ENCODE results near the gene IMP3. TPM values are rescaled to one million over a fixed set of nuclear protein-coding genes. Genes with fewer than 3 reads are reported as not detected.
A peak's percentile ranks its signal among the peaks of the same experiment; 100 is the strongest.

IMP3 gene
- total RNA-seq, 2 donors from 2014 or later: 52.2 to 58.2 TPM

GRCh38 chr15:75594276-75594675 lies 45.7 kb downstream of the IMP3 start:
- Mint-ChIP-seq H3K4me3 (no peak overlapping the region), H3K4me1 (peaks cover 16% of the 10 kb centered on the region), H3K27me3 (ENCODE audit: insufficient read depth) (no peaks in the 10 kb centered on the region), H3K27ac (no peak overlapping the region), H3K36me3 (ENCODE audit: low read depth) (peaks cover 34% of the 10 kb centered on the region), H3K9me3 (no peaks in the 10 kb centered on the region)
- TF ChIP-seq, protein P1, sequence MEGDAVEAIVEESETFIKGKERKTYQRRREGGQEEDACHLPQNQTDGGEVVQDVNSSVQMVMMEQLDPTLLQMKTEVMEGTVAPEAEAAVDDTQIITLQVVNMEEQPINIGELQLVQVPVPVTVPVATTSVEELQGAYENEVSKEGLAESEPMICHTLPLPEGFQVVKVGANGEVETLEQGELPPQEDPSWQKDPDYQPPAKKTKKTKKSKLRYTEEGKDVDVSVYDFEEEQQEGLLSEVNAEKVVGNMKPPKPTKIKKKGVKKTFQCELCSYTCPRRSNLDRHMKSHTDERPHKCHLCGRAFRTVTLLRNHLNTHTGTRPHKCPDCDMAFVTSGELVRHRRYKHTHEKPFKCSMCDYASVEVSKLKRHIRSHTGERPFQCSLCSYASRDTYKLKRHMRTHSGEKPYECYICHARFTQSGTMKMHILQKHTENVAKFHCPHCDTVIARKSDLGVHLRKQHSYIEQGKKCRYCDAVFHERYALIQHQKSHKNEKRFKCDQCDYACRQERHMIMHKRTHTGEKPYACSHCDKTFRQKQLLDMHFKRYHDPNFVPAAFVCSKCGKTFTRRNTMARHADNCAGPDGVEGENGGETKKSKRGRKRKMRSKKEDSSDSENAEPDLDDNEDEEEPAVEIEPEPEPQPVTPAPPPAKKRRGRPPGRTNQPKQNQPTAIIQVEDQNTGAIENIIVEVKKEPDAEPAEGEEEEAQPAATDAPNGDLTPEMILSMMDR (conservative IDR thresholded peaks at IDR 0.05): no peak
- WGBS, 2 experiments (ENCODE audit: insufficient coverage in 1 of 2, insufficient read length in 1 of 2): 92% methylated on average over 7 to 9 of the region's 9 CpGs
- Histone ChIP-seq H3K27ac (ENCODE audit: low read depth, low read length) (no peak overlapping the region), H3K4me3 (ENCODE audit: low read length) (no peak overlapping the region), H3K27me3 (ENCODE audit: control insufficient read depth, insufficient read depth, low read length, poor library complexity, severe bottlenecking) (no peaks in the 10 kb centered on the region), H3K4me1 (ENCODE audit: control insufficient read depth, insufficient read depth, low read length) (peaks cover 12% of the 10 kb centered on the region), H3K9me3 (ENCODE audit: control insufficient read depth, low read length) (no peaks in the 10 kb centered on the region), H3K9ac (ENCODE audit: extremely low read depth, low read length, poor library complexity, severe bottlenecking) (no peak overlapping the region), H3K36me3 (ENCODE audit: control insufficient read depth, insufficient read depth, low read length) (peaks cover 44% of the 10 kb centered on the region)
- no peak for DNase-seq

GRCh38 chr15:75591655-75592364 lies 48.2 kb downstream of the IMP3 start:
- WGBS, 2 experiments (ENCODE audit: insufficient coverage in 1 of 2, insufficient read length in 1 of 2): 84 to 85% methylated on average over 4 of the region's 4 CpGs
- H3K27ac ChIP-seq (ENCODE audit: low read depth, low read length): peak overlapping the region; percentile 7
- DNase-seq: no peak
- Mint-ChIP-seq H3K9me3 (no peaks in the 10 kb centered on the region), H3K27ac (peak overlapping the region; percentile 56), H3K4me1 (peaks cover 7% of the 10 kb centered on the region), H3K4me3 (peak overlapping the region; percentile 4), H3K27me3 (ENCODE audit: insufficient read depth) (no peaks in the 10 kb centered on the region), H3K36me3 (ENCODE audit: low read depth) (peaks cover 33% of the 10 kb centered on the region)
- H3K27me3 ChIP-seq (ENCODE audit: control insufficient read depth, insufficient read depth, low read length, poor library complexity, severe bottlenecking): no peaks in the 10 kb centered on the region
- H3K36me3 ChIP-seq (ENCODE audit: control insufficient read depth, insufficient read depth, low read length): peaks cover 20% of the 10 kb centered on the region
- no peak overlapping the region for H3K9ac ChIP-seq (ENCODE audit: extremely low read depth, low read length, poor library complexity, severe bottlenecking)
- peak overlapping the region; percentile 70 for H3K4me3 ChIP-seq (ENCODE audit: low read length)
- peaks cover 6% of the 10 kb centered on the region for H3K4me1 ChIP-seq (ENCODE audit: control insufficient read depth, insufficient read depth, low read length)
- TF ChIP-seq, protein P1 (conservative IDR thresholded peaks at IDR 0.05): no peak
- no peaks in the 10 kb centered on the region for H3K9me3 ChIP-seq (ENCODE audit: control insufficient read depth, low read length)

GRCh38 chr15:75590239-75590638 lies 49.8 kb downstream of the IMP3 start:
- H3K4me3 ChIP-seq (ENCODE audit: low read length): no peak overlapping the region
- no peak for DNase-seq
- no peaks in the 10 kb centered on the region for H3K9me3 ChIP-seq (ENCODE audit: control insufficient read depth, low read length)
- peaks cover 3% of the 10 kb centered on the region for H3K9me3 Mint-ChIP-seq
- no peaks in the 10 kb centered on the region for H3K27me3 ChIP-seq (ENCODE audit: control insufficient read depth, insufficient read depth, low read length, poor library complexity, severe bottlenecking)
- WGBS, 2 experiments (ENCODE audit: insufficient coverage in 1 of 2, insufficient read length in 1 of 2): 87 to 100% methylated on average over 1 to 2 of the region's 2 CpGs
- TF ChIP-seq, protein P1 (conservative IDR thresholded peaks at IDR 0.05): no peak
- peaks cover 6% of the 10 kb centered on the region for H3K4me1 ChIP-seq (ENCODE audit: control insufficient read depth, insufficient read depth, low read length)
- no peak overlapping the region for H3K27ac Mint-ChIP-seq
- peaks cover 6% of the 10 kb centered on the region for H3K36me3 ChIP-seq (ENCODE audit: control insufficient read depth, insufficient read depth, low read length)
- H3K4me1 Mint-ChIP-seq: peaks cover 7% of the 10 kb centered on the region
- H3K36me3 Mint-ChIP-seq (ENCODE audit: low read depth): peaks cover 28% of the 10 kb centered on the region
- no peak overlapping the region for H3K9ac ChIP-seq (ENCODE audit: extremely low read depth, low read length, poor library complexity, severe bottlenecking)
- H3K27me3 Mint-ChIP-seq (ENCODE audit: insufficient read depth): no peaks in the 10 kb centered on the region
- no peak overlapping the region for H3K27ac ChIP-seq (ENCODE audit: low read depth, low read length)
- no peak overlapping the region for H3K4me3 Mint-ChIP-seq

Other genes starting within 250 kb of the IMP3 start
- 100 to 1,000 TPM; 119 to 123 TPM for gene SIN3A, start 188.5 kb downstream of the IMP3 start, total RNA-seq
- gene PTPN9, start 60.9 kb downstream of the IMP3 start, total RNA-seq: 10 to 100 TPM; 49.1 to 53.5 TPM
- 10 to 100 TPM; 17.2 to 26.4 TPM for gene SNUPN, start 14.5 kb downstream of the IMP3 start, total RNA-seq
- gene SNX33, start 7.7 kb upstream of the IMP3 start, total RNA-seq: 10 to 100 TPM; 18.9 to 23.2 TPM
- 1 to 10 TPM; 1.8 to 3.3 TPM for gene CSPG4, start 72.6 kb upstream of the IMP3 start, total RNA-seq
- 10 to 100 TPM; 29.5 to 37.1 TPM for gene UBE2Q2, start 203.2 kb upstream of the IMP3 start, total RNA-seq

Data from endodermal cell (in vitro differentiated cells).